ENCODE measurements around the gene RTN1. TPM values are rescaled to one million over a fixed set of nuclear protein-coding genes. Genes with fewer than 3 reads are reported as not detected.

The RTN1 gene
- total RNA-seq, 2 donors from 2014 or later = not detected

- Mint-ChIP-seq H3K4me1 (ENCODE audit: low read depth) (no peaks in the 10 kb centered on the region), H3K27ac (no peak overlapping the region), H3K4me3 (no peak overlapping the region), H3K9me3 (peaks cover 0 to 5% of the 10 kb centered on the region in 2 donors), H3K27me3 (ENCODE audit: low read depth) (peaks cover 14% of the 10 kb centered on the region), H3K36me3 (ENCODE audit: insufficient read depth in 2 of 2) (no peaks in the 10 kb centered on the region)
- DNase-seq = no peak
- ATAC-seq (replicated peaks in 1 of 2) = no peak
Measured at GRCh38 chr14:59761851-59762250, 108.7 kb downstream of the RTN1 start.

GRCh38 chr14:59755409-59756135 is 115.0 kb downstream of the RTN1 start:
- DNase-seq = no peak
- Mint-ChIP-seq H3K4me3 (no peak overlapping the region), H3K9me3 (no peaks in the 10 kb centered on the region), H3K27me3 (ENCODE audit: low read depth) (peaks cover 21% of the 10 kb centered on the region), H3K4me1 (ENCODE audit: low read depth) (no peaks in the 10 kb centered on the region), H3K27ac (no peak overlapping the region), H3K36me3 (ENCODE audit: insufficient read depth in 2 of 2) (no peaks in the 10 kb centered on the region)
- no peak for ATAC-seq (replicated peaks in 1 of 2)

GRCh38 chr14:59754256-59754655 is 116.3 kb downstream of the RTN1 start:
- DNase-seq (no peak), ATAC-seq (replicated peaks in 1 of 2) (no peak)
- peaks cover 21% of the 10 kb centered on the region for H3K27me3 Mint-ChIP-seq (ENCODE audit: low read depth)
- no peak overlapping the region for H3K27ac Mint-ChIP-seq
- H3K4me3 Mint-ChIP-seq = no peak overlapping the region
- no peaks in the 10 kb centered on the region for H3K4me1 Mint-ChIP-seq (ENCODE audit: low read depth)
- H3K9me3 Mint-ChIP-seq = no peaks in the 10 kb centered on the region
- no peaks in the 10 kb centered on the region for H3K36me3 Mint-ChIP-seq (ENCODE audit: insufficient read depth in 2 of 2)

GRCh38 chr14:59753512-59753911 is 117.1 kb downstream of the RTN1 start:
- H3K36me3 Mint-ChIP-seq (ENCODE audit: insufficient read depth in 2 of 2) = no peaks in the 10 kb centered on the region
- H3K4me1 Mint-ChIP-seq (ENCODE audit: low read depth) = no peaks in the 10 kb centered on the region
- no peak for DNase-seq
- H3K27ac Mint-ChIP-seq = no peak overlapping the region
- no peak for ATAC-seq (replicated peaks in 1 of 2)
- peaks cover 20% of the 10 kb centered on the region for H3K27me3 Mint-ChIP-seq (ENCODE audit: low read depth)
- no peaks in the 10 kb centered on the region for H3K9me3 Mint-ChIP-seq
- H3K4me3 Mint-ChIP-seq = no peak overlapping the region

DNA sequence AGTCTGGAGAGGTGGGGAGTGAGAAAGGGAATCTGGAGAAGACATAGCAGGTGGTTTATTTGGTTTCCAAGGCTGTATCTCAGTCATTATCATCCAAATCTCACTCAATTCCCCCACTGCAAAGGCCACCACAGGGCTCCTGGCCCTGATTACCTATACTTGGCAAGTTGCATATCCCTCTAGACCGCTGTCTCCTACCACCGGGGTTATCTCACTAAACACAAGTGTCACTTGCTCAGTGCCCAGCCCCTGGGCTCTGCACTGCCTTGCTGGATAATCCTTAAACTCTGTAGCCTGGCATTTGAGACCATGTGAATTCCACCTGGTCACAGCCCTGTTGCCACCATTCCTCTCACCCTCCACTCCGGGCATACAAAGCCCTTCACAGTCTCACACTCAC is 119.0 kb downstream of the RTN1 start:
- Mint-ChIP-seq H3K27ac (no peak overlapping the region), H3K4me3 (no peak overlapping the region), H3K36me3 (ENCODE audit: insufficient read depth in 2 of 2) (no peaks in the 10 kb centered on the region), H3K27me3 (ENCODE audit: low read depth) (peaks cover 7% of the 10 kb centered on the region), H3K4me1 (ENCODE audit: low read depth) (no peaks in the 10 kb centered on the region), H3K9me3 (no peaks in the 10 kb centered on the region)
- ATAC-seq (replicated peaks in 1 of 2) (no peak), DNase-seq (no peak)

GRCh38 chr14:59739794-59740193 is 130.8 kb downstream of the RTN1 start:
- H3K4me3 Mint-ChIP-seq = no peak overlapping the region
- DNase-seq (no peak), ATAC-seq (replicated peaks in 1 of 2) (no peak)
- H3K4me1 Mint-ChIP-seq (ENCODE audit: low read depth) = no peaks in the 10 kb centered on the region
- peaks cover 9 to 10% of the 10 kb centered on the region in 2 donors for H3K9me3 Mint-ChIP-seq
- peaks cover 0 to 4% of the 10 kb centered on the region in 2 donors for H3K36me3 Mint-ChIP-seq (ENCODE audit: insufficient read depth in 2 of 2)
- H3K27ac Mint-ChIP-seq = no peak overlapping the region
- no peaks in the 10 kb centered on the region for H3K27me3 Mint-ChIP-seq (ENCODE audit: low read depth)

DNA sequence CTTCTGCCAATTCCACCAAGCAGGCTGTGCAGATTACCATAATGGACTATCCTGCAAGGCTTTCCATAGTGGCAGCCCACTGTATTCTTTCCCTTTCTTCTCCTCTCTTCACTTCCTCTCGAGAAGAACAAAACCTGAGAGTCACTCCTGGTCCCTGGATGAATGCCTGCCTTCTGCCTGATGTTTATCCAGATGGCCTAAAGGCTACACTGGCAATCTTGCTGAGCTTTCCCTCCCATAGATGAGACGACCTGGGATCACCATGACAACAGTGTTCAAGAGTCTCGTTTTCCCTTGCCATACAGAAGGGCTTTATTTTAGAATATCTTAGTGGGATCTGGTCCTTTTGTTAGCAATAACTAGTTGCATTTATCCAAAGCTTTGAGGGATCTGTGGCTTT is 142.3 kb downstream of the RTN1 start:
- Mint-ChIP-seq H3K36me3 (ENCODE audit: insufficient read depth in 2 of 2) (no peaks in the 10 kb centered on the region), H3K27me3 (ENCODE audit: low read depth) (no peaks in the 10 kb centered on the region), H3K4me1 (ENCODE audit: low read depth) (no peaks in the 10 kb centered on the region), H3K27ac (no peak overlapping the region), H3K4me3 (no peak overlapping the region), H3K9me3 (peaks cover 0 to 3% of the 10 kb centered on the region in 2 donors)
- ATAC-seq (replicated peaks in 1 of 2) = no peak
- DNase-seq = no peak

DNA sequence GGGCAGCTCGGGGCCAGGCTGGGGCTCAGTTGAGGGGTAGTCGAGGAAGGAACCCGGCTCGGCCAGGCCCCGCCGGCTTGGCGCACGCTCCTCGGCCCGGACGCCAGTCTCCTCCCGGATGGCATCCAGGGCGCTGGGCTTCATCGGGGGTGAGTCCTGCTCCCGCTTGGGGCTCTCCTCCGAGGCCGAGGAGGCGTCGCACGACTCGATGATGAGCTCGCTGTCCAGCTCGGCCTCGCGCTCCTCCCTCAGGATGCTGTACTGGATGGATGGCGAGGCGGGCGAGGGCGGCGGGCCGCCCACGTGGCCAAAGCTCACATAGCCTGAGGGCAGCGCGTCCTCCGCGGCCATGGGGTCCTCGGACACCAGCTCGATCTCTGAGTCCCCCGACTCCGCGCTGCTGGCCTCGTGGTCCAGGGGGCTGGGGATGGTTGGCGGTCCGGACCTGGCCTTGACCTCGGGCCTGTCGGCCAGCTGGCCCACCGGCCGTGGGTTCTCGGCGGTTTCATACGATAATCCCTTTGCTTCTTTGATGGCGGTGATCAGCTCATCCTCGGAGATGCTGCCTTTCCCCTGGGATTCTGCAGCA is 143.4 kb downstream of the RTN1 start:
- H3K27me3 Mint-ChIP-seq (ENCODE audit: low read depth) = no peaks in the 10 kb centered on the region
- ATAC-seq (replicated peaks in 1 of 2) (no peak), DNase-seq (no peak)
- peaks cover 0 to 3% of the 10 kb centered on the region in 2 donors for H3K9me3 Mint-ChIP-seq
- no peak overlapping the region for H3K4me3 Mint-ChIP-seq
- H3K4me1 Mint-ChIP-seq (ENCODE audit: low read depth) = no peaks in the 10 kb centered on the region
- H3K27ac Mint-ChIP-seq = no peak overlapping the region
- no peaks in the 10 kb centered on the region for H3K36me3 Mint-ChIP-seq (ENCODE audit: insufficient read depth in 2 of 2)

DNA sequence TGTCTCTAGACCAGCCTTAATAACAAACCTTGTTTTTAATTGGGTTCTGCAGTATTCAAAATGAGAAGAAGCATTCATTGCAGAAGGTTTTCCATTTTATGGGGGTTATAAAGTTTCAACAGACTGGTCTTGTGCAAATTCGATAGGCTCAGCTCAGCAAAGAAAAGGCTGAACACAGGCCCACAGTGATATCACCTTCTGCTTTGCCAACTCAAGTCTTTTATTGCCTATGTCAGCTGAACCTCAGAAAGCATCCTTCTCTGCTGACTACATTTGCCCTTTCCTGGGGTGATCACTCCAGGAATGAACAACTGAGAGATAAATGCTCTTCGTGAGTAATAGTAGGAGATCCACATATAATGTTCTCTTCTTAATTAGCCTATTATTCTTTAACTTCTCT is 159.5 kb downstream of the RTN1 start:
- Mint-ChIP-seq H3K4me1 (ENCODE audit: low read depth) (no peaks in the 10 kb centered on the region), H3K27ac (no peak overlapping the region), H3K9me3 (no peaks in the 10 kb centered on the region), H3K27me3 (ENCODE audit: low read depth) (peaks cover 10% of the 10 kb centered on the region), H3K4me3 (no peak overlapping the region), H3K36me3 (ENCODE audit: insufficient read depth in 2 of 2) (no peaks in the 10 kb centered on the region)
- ATAC-seq (replicated peaks in 1 of 2) (no peak), DNase-seq (no peak)

- ATAC-seq (replicated peaks in 1 of 2) (no peak), DNase-seq (no peak)
- Mint-ChIP-seq H3K36me3 (ENCODE audit: insufficient read depth in 2 of 2) (no peaks in the 10 kb centered on the region), H3K27ac (no peak overlapping the region), H3K9me3 (no peaks in the 10 kb centered on the region), H3K27me3 (ENCODE audit: low read depth) (peaks cover 22% of the 10 kb centered on the region), H3K4me3 (no peak overlapping the region), H3K4me1 (ENCODE audit: low read depth) (no peaks in the 10 kb centered on the region)
Measured at GRCh38 chr14:59707778-59708561, 162.6 kb downstream of the RTN1 start.

DNA sequence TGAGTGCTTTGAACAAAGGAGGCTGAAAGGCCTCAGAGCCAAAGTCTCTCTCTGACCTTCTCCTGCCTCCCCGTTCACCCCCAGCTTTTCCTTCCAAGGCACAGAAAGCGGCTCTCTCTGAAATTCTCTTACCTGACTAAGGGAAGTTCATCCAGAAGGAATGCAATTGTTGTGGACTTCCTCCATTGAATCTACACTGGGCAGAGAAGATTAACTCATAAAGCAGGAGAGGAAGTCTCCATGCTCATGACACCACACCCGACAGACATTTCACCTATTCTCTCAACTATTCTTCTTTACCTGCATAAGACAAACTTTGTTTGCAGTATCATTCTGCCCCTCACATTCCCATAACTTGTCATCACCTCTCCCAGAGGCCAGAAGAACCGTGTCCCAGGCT is 164.7 kb downstream of the RTN1 start:
- Mint-ChIP-seq H3K4me3 (no peak overlapping the region), H3K27ac (no peak overlapping the region), H3K36me3 (ENCODE audit: insufficient read depth in 2 of 2) (no peaks in the 10 kb centered on the region), H3K27me3 (ENCODE audit: low read depth) (peaks cover 22% of the 10 kb centered on the region), H3K4me1 (ENCODE audit: low read depth) (no peaks in the 10 kb centered on the region), H3K9me3 (peaks cover 0 to 6% of the 10 kb centered on the region in 2 donors)
- ATAC-seq (replicated peaks in 1 of 2) = no peak
- no peak for DNase-seq

DNA sequence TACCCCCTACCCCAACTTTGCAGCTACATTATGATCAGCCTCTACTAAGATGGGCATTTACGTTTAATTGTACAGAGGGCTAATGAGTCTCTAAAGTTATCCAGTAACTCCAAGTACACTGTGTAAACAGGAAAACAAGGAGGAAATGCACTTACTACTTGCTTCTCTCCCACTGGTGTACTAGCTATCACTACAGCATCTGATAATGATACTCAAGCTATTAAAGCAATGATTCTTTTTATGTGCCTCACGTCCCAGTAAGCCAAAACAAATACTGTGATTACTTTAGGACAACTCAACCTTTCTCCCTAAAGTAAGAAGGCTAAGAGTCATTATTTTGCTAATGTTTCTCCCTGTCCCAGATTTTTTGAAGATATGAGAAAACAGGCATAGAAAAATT is 165.3 kb downstream of the RTN1 start:
- ATAC-seq (replicated peaks in 1 of 2) = no peak
- no peak for DNase-seq
- H3K4me3 Mint-ChIP-seq = no peak overlapping the region
- H3K36me3 Mint-ChIP-seq (ENCODE audit: insufficient read depth in 2 of 2) = no peaks in the 10 kb centered on the region
- H3K27me3 Mint-ChIP-seq (ENCODE audit: low read depth) = peaks cover 22% of the 10 kb centered on the region
- H3K27ac Mint-ChIP-seq = no peak overlapping the region
- peaks cover 0 to 6% of the 10 kb centered on the region in 2 donors for H3K9me3 Mint-ChIP-seq
- H3K4me1 Mint-ChIP-seq (ENCODE audit: low read depth) = no peaks in the 10 kb centered on the region

GRCh38 chr14:59704054-59704645 is 166.4 kb downstream of the RTN1 start:
- H3K4me3 Mint-ChIP-seq = no peak overlapping the region
- peaks cover 0 to 6% of the 10 kb centered on the region in 2 donors for H3K9me3 Mint-ChIP-seq
- ATAC-seq (replicated peaks in 1 of 2) = no peak
- H3K4me1 Mint-ChIP-seq (ENCODE audit: low read depth) = no peaks in the 10 kb centered on the region
- peaks cover 22% of the 10 kb centered on the region for H3K27me3 Mint-ChIP-seq (ENCODE audit: low read depth)
- no peak for DNase-seq
- H3K27ac Mint-ChIP-seq = no peak overlapping the region
- H3K36me3 Mint-ChIP-seq (ENCODE audit: insufficient read depth in 2 of 2) = no peaks in the 10 kb centered on the region

All from activated T-cell treated with anti-CD3 and anti-CD28 coated beads, Interleukin-2, amount 50 U/mL, for 72 hours (primary cell).